ENCODE results near the gene RABGAP1. TPM values are rescaled to one million over a fixed set of nuclear protein-coding genes. Genes with fewer than 3 reads are reported as not detected.

Gene RABGAP1
- total and polyA plus RNA-seq, 2 experiments from 2014 or later, result 8.5 to 33.9 TPM

GRCh38 chr9:122975196-122975595, 34.4 kb downstream of the RABGAP1 start:
- Histone ChIP-seq H3K4me1 (ENCODE audit: insufficient read depth) (no peaks in the 10 kb centered on the region), H3K4me2 (no peak overlapping the region), H3K27me3 (ENCODE audit: insufficient read depth) (no peaks in the 10 kb centered on the region), H3K36me3 (ENCODE audit: insufficient read depth) (0 out of 2 replicates have a peak, but pooled peaks cover 4% of the 10 kb centered on the region), H3F3A (replicated peaks; ENCODE audit: low read depth) (no peaks in the 10 kb centered on the region), H3K4me3 (no peak overlapping the region), H3K79me2 (replicated peaks; ENCODE audit: insufficient read depth) (peaks cover 57% of the 10 kb centered on the region), H2AFZ (no peak overlapping the region), H3K27ac (ENCODE audit: low read depth) (no peak overlapping the region), H3K9me2 (ENCODE audit: insufficient read depth) (no peaks in the 10 kb centered on the region), H4K20me1 (replicated peaks; ENCODE audit: insufficient read depth) (peaks cover 27% of the 10 kb centered on the region)
- no peak overlapping the region for H3K27ac Mint-ChIP-seq
- no peaks in the 10 kb centered on the region for H3K4me1 Mint-ChIP-seq
- H3K27me3 Mint-ChIP-seq (ENCODE audit: insufficient read depth, low read depth, poor library complexity), result no peaks in the 10 kb centered on the region
- H3K4me3 Mint-ChIP-seq, result no peak overlapping the region
- ATAC-seq, result no peak
- TF ChIP-seq CTCF (conservative IDR thresholded peaks at IDR 0.05; ENCODE audit: low read depth in 2 of 2) (no peak), POLR2AphosphoS5 (IDR thresholded peaks at IDR 0.05; ENCODE audit: low read depth) (no peak), ZNF462 (CRISPR knock-in tag; IDR thresholded peaks at IDR 0.05) (no peak)
- peaks cover 15% of the 10 kb centered on the region for H3K36me3 Mint-ChIP-seq (ENCODE audit: low read depth)
- no peaks in the 10 kb centered on the region for H3K9me3 Mint-ChIP-seq
- no peak for DNase-seq (ENCODE audit: low spot score)

GRCh38 chr9:122978601-122979000, 37.8 kb downstream of the RABGAP1 start:
- H3K36me3 ChIP-seq (ENCODE audit: insufficient read depth), result no peaks in the 10 kb centered on the region
- H3K36me3 Mint-ChIP-seq (ENCODE audit: low read depth), result no peaks in the 10 kb centered on the region; the same call in 1 of the 3 replicates
- no peaks in the 10 kb centered on the region for H3K4me1 ChIP-seq (ENCODE audit: insufficient read depth)
- H3K4me3 ChIP-seq, result no peak overlapping the region
- peaks cover 83% of the 10 kb centered on the region for H3K79me2 ChIP-seq (replicated peaks; ENCODE audit: insufficient read depth)
- no peaks in the 10 kb centered on the region for H3K4me1 Mint-ChIP-seq
- no peaks in the 10 kb centered on the region for H3K27me3 Mint-ChIP-seq (ENCODE audit: insufficient read depth, low read depth, poor library complexity)
- peaks cover 20% of the 10 kb centered on the region; the same call in 1 of the 2 replicates for H4K20me1 ChIP-seq (replicated peaks; ENCODE audit: insufficient read depth)
- H3K9me3 Mint-ChIP-seq, result no peaks in the 10 kb centered on the region
- H3K4me3 Mint-ChIP-seq, result no peak overlapping the region
- no peak overlapping the region for H3K27ac Mint-ChIP-seq
- no peaks in the 10 kb centered on the region for H3K27me3 ChIP-seq (ENCODE audit: insufficient read depth)
- H3F3A ChIP-seq (replicated peaks; ENCODE audit: low read depth), result no peaks in the 10 kb centered on the region
- H3K9me2 ChIP-seq (ENCODE audit: insufficient read depth), result no peaks in the 10 kb centered on the region
- H3K27ac ChIP-seq (ENCODE audit: low read depth), result no peak overlapping the region
- no peak overlapping the region for H3K4me2 ChIP-seq
- H2AFZ ChIP-seq, result no peak overlapping the region
- DNase-seq (ENCODE audit: low spot score) (no peak), ATAC-seq (no peak)
- TF ChIP-seq CREB1 (CRISPR knock-in tag; IDR thresholded peaks at IDR 0.05; ENCODE audit: low read depth), result no peak
- TF ChIP-seq EZH2 (IDR thresholded peaks at IDR 0.05; ENCODE audit: low read depth, unreplicated experiment), result no peak
- no peak for TF ChIP-seq STAT1 (IDR thresholded peaks at IDR 0.05; ENCODE audit: unreplicated experiment)
- no peak for TF ChIP-seq ETS1 (IDR thresholded peaks at IDR 0.05)
- TF ChIP-seq JUNB (IDR thresholded peaks at IDR 0.05; ENCODE audit: unreplicated experiment), result no peak
- TF ChIP-seq ZNF114 (CRISPR knock-in tag; IDR thresholded peaks at IDR 0.05), result no peak

Measured in GM23338 (cell line).